DMS114 treated with DMSO at 0.1 percent for 48 hours (cell line): ENCODE data around the gene CHTF8.
A peak's percentile ranks its signal among the peaks of the same experiment; 100 is the strongest.

Experiments
- DNase-seq: peaks from one replicate; lab custom pipeline; 2025; ENCODE audit not compliant: unreplicated experiment; lab: John Stamatoyannopoulos, UW

CHTF8 gene

DNA sequence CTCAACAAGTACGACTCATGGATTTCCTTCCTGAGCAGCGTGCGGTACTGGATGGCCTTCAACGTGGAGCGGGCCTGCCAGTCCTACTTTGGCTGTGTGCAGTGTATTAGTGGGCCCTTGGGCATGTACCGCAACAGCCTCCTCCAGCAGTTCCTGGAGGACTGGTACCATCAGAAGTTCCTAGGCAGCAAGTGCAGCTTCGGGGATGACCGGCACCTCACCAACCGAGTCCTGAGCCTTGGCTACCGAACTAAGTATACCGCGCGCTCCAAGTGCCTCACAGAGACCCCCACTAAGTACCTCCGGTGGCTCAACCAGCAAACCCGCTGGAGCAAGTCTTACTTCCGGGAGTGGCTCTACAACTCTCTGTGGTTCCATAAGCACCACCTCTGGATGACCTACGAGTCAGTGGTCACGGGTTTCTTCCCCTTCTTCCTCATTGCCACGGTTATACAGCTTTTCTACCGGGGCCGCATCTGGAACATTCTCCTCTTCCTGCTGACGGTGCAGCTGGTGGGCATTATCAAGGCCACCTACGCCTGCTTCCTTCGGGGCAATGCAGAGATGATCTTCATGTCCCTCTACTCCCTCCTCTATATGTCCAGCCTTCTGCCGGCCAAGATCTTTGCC is 17.9 kb downstream of the CHTF8 start:
- no peak for DNase-seq

GRCh38 chr16:69113216-69113615 is 19.2 kb downstream of the CHTF8 start:
- DNase-seq = no peak

- peak; percentile 32 for DNase-seq
Measured at GRCh38 chr16:69112285-69113129, 19.9 kb downstream of the CHTF8 start.

DNA sequence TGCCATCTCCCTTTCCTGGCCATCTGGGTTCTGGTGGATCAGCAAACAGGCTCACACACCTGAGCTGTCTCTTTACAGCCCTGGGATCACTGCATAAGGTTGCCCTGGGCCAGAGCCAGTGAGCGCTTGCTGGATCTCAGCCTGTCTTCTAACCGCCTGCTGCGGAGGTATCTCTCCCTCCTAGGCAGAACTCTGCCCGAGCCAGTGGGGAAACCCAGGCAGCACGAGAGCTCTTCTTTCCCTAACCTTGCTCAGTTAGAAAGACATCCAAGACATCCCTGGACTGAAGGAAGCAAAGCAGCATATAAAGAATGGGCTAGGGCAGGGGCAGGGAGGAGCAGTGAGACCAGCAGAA is 20.5 kb downstream of the CHTF8 start:
- DNase-seq = no peak

DNA sequence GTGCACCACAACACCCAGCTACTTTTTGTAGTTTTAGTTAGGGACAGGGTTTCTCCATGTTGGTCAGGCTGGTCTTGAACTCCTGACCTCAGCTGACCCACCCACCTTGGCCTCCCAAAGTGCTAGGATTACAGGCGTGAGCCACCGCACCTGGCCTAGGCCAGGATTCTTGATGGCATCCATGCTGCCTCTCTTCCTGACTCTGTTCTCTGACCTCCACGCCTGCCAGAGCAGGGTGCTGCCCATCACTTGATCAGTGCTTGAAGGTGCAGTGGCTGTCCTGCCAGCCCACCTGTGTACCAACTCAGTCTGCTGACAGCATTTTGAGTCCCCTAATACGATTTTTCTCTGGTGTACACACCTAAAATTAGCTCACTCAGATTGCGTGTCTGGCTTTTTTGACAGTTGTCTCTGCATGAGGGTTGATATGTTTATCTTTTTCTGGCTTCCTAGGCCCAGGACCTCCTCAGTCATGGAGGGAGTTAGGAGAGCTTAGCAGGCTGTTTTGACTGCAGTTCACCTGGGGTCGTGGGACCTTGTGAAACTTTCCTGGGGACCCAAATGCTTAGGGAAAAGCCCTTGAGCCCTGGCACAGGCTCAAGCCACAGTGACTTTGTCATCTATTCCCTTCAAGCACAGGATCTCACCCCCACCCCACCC is 21.0 kb downstream of the CHTF8 start:
- no peak for DNase-seq

DNA sequence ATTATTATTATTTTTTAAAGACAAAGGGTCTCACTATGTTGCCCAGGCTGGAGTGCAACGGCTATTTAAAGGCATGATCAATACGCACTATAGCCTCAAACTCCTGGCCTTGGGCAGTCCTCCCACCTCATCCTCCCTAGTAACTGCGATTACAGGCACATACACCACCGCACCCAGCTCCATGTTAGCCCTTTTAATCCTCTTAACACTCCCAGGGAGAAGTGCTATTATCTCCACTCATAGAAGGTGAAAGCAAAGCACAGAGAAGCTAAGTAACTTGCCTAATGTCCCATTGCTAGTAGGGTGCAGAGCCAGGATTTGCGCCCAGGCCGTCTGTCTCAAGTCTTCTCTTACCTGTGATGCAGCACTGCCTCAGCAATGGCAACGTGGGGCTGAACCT is 22.0 kb downstream of the CHTF8 start:
- DNase-seq = no peak

GRCh38 chr16:69109486-69110270 is 22.7 kb downstream of the CHTF8 start:
- DNase-seq = no peak

- DNase-seq = no peak
Measured at GRCh38 chr16:69108905-69109252, 23.5 kb downstream of the CHTF8 start.

GRCh38 chr16:69108064-69108904 is 24.1 kb downstream of the CHTF8 start:
- DNase-seq = no peak

DNA sequence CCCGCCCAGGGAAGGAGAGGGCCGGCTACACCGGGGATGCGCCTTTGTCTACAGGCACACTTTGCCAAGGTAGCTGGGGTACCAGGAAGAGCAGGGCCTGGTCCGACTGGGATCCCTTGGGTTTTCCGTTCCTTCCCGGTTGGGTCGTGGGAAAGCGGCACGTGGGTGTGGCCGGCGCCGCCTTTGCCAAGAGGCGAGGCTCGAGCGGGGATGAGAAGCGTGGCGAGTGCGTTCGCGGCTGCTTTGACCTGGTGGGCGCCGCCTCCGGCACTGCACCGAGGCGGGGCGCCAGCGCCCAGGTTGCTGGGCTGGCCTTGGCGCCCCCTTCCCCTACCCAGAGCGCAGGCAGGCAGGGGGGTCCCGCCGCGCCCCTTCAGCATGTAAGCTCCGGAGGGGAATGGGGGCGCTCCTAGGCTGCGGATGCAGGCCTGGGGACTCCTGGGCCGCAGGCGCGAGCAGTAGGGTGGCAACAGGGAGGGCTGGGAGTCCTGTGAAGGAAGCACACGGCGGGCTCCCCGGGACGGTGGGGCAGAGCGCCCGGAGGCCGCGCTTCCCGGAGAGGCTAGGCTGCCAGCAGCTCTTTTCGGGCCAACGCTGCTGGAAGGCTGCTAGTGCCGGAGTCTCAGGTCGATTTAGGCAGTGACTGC is 24.9 kb downstream of the CHTF8 start:
- no peak for DNase-seq

DNA sequence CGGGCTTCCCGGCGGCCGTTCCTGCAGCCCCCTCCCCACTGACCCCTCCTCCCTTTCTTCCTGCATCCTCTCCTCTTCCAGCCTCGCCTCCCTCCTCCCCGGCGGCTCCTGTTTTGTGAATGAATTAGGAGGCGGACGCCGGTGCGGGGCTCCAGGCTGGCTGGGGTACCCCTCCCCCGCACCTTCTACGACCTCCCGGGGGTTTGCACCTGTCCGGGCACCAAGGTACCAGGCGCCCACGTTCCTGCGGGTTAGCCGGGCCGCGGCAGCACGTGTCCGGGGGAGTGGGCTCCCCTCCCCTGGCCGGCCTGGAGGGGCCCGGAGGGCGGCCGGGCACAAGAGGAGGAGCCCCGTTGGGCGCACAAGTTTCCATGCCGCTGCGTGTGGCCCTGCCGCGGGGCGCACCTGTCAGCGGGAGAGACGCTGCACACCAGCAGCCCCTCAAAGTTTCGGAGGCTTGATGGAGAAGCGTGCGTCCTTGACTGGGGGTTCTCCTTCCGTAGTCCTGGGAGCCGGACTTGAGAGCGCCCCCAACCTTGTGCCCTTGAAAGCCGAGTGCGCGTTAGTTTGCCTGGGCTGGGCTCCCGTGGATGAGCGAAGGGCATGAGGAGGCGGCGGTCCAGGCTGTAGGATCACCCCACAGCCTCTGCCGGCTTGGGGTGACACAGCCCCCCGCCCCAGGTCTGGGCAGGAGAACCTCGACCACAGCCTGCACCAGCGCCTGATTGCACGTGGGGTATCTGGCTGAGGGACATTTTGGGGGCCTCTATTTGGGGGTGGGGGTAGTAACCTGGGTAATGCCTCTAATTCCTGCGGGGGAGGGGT is 25.7 kb downstream of the CHTF8 start:
- DNase-seq = no peak

GRCh38 chr16:69105501-69106361 is 26.7 kb downstream of the CHTF8 start, which contains the start of gene HAS3:
Gene HAS3, plus strand, starts transcription at chr16:69105653. Its CDS starts 3,743 bp downstream, at chr16:69109396.
- peak; percentile 54 for DNase-seq

DNA sequence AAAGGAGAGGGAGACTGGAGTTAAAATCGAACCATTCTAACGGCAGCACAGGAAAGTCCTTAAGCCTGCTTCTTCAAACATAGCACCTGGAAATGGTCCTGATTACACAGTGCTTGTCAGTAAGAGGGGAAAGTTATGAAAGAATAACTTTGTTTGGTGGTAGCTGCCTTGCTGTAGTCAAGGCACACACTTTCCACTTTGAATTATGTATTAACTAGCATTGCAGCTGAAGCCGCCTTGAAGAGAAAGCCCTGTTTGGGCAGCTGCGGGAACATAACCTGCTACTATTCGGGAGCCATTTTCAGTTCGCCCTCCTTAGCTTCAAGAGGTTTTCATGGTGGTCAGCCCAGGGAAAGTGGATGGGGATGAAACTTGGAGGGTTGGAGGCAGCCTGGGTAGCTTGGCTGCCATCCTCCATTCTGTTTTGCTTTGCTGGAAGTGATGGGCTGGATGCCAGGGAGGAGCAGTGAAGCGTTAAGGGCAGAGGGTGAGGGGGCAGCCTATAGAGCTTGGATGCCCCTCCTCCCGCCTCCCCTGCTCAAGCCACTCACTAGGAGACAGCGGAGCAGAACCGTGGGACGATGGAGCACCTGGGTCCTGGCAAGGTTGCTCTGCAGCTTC is 32.2 kb downstream of the CHTF8 start:
- no peak for DNase-seq

- DNase-seq = no peak
Measured at GRCh38 chr16:69095193-69095592, 37.2 kb downstream of the CHTF8 start.

DNA sequence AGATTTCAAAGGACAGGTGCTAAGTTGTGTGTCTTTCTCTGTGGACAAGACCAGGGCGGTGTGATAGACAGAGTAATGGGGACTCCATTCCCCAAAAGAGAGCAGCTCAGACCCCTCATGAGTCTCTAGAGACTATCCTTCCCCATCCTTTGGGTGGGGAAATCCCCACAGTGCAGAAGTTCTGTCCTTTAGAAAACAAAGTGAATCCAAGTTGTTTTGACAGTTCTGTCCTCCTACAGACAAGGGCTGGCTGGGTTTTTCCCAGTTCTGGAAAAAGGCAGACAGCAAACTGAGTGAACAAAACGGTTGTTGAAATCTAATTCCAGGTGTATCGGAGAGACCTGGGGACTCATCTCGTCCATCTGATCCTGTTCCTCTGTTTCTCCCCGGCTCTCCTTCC is 37.9 kb downstream of the CHTF8 start:
- no peak for DNase-seq

DNA sequence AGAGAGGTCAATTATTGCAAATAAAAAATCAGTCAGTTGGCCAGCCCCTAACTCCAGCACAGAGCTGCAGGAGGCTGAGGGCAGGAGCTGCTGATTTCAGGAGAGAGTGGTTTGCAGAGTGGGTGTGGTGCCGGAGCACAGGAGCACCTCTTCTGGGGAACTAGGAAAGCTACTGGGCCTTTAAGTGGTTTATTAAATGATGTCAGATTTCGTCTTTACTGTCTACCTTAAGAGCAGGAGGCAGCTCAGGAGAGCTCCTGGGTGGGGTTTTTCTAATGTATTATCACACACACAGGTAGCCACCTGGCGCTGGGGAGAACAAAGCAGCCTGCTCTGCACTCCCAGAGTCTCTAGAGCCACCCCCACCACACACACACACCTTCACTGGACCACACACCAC is 38.4 kb downstream of the CHTF8 start:
- DNase-seq = no peak

DNA sequence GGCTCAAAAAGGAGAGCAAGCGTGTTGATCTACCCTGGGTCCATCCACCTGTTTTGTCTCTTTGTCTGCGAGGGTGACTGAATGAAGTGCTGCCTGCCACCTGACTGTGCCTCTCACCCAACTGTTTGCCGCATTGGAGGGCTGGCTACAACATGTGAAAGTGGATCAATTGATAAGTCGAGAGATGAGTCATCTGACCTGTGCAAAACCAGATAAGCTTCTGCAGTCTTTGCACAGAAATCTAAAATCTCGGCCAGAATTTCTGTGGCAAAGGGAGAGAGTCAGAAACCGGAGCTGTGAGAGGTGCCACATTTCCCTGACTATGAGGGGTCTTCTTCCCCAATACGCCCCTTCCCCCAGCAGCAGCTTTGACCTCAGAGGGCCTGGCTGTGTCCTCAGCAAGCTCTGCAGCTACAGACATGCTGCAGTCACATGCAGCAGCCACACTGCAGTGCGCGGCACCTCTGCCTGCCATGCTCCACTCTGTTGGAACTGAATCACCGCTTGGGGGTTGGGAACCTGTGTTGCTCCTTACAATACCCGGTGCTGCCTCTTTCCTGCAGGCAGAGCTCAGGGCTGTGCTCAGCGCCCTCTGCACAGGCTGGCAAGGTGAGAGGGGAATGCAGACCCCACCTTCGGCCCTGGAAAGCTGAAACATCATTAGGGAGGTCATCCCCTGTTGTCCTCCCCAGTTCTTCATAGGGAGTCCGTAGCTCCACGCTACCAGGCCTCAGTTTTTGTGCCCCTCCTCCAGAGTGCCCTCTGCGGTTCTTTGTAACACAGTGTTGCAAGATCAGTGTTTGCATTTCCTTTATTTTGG is 43.1 kb downstream of the CHTF8 start:
- DNase-seq = no peak
